ENCODE measurements around the gene KMT2A.
"Not testable (repeated sequence)": the region's sequence is repeated elsewhere in the genome, so short reads cannot be mapped to it uniquely, and the experiment has no call there.

Gene KMT2A

DNA sequence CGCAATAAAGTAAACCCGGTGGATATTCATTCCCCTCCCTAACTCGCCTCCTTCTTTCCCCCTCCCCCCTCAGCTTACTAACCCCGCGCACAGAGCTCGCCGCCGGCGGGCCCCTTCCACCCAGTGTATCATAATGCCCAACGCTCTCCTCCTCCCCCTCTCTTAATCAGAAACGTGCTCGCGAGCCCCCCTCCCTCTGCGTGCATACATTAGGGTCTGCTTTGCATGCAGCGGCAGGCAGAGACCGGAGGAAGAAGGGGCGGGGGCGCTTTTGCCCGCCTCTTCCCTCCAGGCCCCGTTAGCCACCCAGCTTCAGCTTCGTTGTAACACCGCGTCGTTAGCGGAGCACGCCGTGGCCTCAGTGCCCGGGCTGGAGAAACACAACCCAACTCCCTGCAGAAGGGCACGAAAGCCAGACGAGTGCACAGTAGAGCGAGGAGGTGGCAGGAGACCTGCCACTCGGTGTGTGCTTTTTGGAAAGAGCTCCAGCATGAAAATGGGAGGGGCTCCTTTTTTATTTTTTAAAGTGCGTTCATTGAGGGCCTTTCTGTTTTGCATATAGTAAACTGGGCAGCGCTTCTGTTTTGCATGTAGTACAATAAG, 901 bp upstream of the KMT2A start:
- no peak for DNase-seq (ENCODE audit: low read depth)

DNA sequence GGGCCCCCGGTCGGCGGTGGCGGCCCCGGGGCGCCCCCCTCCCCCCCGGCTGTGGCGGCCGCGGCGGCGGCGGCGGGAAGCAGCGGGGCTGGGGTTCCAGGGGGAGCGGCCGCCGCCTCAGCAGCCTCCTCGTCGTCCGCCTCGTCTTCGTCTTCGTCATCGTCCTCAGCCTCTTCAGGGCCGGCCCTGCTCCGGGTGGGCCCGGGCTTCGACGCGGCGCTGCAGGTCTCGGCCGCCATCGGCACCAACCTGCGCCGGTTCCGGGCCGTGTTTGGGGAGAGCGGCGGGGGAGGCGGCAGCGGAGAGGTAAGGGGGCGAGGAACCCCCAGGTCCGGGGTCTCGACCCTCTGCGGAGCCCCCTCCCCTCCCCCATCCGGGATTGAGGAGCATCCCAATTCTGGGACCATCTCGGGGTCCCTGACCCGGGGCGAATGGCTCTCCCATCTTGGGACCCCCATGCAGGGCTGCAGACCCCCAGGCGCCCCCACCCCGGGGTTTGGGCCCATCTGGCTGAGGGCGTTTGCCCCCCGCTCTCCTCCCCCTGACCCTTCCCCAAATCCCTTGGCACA, 431 bp downstream of the KMT2A start:
- no peak for DNase-seq (ENCODE audit: low read depth)

DNA sequence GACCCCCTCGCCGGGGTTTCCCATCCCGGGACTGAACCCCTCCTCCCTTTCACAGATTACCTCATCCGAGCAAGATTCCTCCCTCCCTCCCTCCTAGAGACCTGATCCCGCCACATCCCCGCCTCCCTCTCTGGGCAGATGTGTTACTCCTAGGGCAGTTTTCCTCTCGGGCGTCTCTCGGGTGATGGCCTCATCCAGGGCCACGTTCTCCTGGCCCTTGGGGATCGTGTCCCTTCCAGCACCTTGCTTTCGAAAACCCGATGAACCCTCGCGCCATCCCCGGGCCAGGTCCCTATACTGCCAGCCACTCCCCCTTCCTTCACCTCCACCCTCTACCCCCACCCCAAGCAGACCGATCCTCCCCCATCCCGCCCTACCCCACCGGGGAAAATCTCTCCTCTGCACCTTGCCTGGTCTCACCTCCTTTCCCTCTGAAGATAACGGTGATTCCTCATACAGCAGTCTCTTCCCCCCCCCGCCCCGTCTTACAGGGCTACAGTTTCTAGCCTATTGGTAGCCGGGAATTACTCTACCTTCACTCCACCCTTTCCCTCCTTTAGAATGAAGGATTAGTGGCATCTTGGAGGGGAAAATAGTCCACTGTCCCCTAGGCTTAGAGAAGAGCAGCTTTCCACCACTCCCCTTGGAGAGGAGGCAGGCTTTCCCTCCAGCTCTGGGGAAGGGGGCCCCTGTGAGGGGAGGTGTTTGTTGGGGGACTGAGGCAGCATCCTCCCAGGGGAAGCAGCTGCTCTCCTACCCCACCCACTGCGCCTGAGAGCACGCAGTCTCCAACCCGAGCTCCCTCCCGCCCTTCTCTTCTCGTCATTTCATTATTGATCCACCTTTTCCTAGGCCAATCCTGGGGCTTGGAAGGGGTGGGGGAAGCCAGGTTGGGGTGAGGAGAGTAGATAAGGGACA, 1.2 kb downstream of the KMT2A start:
- DNase-seq (ENCODE audit: low read depth): no peak

DNA sequence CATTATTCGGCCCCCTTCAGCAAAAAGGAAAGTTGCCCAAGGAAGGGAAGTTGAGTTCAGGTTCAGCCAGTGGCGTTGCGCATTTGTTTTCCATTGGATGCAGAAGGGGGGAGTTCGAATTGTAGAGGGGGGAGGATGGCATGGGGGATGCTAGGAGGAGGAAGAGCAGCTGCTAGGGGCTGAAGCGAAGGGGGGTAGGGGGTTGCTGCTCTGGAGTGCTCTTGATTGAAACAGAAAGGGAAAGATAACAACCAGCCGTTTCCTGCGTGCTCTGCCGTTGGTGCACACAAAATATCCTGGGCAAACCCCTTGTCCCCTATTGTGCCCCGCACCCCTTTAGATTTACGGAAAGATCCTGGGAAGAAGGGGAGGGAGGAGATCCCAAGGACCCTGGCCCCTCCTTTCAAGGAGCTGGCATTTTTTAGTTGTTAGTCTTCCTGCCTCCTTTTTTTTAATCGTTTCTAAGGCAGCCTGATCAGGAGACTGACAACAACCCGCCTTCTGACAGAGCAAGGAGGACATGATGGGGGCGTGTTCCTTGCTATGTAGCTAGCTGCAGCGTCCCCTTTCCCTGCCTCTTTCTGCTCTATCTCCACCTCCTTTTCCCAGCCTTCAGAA, 2.1 kb downstream of the KMT2A start:
- DNase-seq (ENCODE audit: low read depth): peak; percentile 86

GRCh38 chr11:118439646-118440045, 3.4 kb downstream of the KMT2A start:
- DNase-seq (ENCODE audit: low read depth): no peak

GRCh38 chr11:118441770-118442275, 5.5 kb downstream of the KMT2A start:
- DNase-seq (ENCODE audit: low read depth): no peak

DNA sequence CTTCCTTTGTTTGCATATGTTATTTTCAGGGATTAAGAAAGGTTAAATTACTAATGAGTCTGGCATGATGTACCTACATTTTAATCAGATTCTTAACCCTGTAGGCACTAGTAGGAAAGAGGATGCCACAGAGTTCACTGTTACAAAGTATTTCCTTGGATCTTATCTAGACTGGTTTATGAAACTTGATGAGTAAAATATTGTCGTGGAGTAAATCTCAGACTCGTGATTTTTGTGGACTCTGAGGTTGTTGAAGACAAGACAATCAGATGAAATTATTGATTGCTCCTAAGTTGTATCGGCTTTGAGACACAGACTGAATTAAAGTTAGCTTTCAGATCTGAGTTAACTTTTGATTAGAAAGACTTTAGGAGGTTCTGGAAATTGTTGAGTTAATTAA, 6.0 kb downstream of the KMT2A start:
- no peak for DNase-seq (ENCODE audit: low read depth)

- no peak for DNase-seq (ENCODE audit: low read depth)
Observed at GRCh38 chr11:118442908-118443589, 6.8 kb downstream of the KMT2A start.

- DNase-seq (ENCODE audit: low read depth): no peak
Observed at GRCh38 chr11:118443590-118444218, 7.4 kb downstream of the KMT2A start.

- no peak for DNase-seq (ENCODE audit: low read depth)
Observed at GRCh38 chr11:118447423-118447822, 11.1 kb downstream of the KMT2A start.

- no peak for DNase-seq (ENCODE audit: low read depth)
Observed at GRCh38 chr11:118448294-118448693, 12.0 kb downstream of the KMT2A start.

GRCh38 chr11:118449316-118449918, 13.1 kb downstream of the KMT2A start:
- no peak for DNase-seq (ENCODE audit: low read depth)

DNA sequence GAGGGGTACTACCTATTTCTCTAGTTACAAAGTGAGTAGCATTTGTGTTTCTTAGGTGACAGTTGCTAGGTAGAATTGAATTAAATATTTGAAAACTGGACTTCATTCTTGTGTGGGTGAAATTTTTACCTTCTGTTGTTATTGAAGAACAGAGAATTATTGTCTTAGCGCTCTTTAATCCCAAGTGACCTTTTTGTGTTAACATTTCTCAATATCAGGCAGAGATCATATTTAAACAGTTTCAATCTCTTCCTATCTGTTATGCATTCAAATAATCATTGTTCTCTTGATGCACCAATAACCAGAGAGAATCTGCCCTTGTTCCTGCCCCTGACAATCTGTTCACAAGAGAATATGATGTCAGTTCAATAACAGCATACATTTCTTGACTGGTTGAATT, 14.2 kb downstream of the KMT2A start:
- DNase-seq (ENCODE audit: low read depth): no peak

GRCh38 chr11:118462178-118462577, 25.9 kb downstream of the KMT2A start:
- DNase-seq (ENCODE audit: low read depth): no peak

GRCh38 chr11:118468968-118469367, 32.7 kb downstream of the KMT2A start:
- not testable (repeated sequence) for DNase-seq (ENCODE audit: low read depth)

DNA sequence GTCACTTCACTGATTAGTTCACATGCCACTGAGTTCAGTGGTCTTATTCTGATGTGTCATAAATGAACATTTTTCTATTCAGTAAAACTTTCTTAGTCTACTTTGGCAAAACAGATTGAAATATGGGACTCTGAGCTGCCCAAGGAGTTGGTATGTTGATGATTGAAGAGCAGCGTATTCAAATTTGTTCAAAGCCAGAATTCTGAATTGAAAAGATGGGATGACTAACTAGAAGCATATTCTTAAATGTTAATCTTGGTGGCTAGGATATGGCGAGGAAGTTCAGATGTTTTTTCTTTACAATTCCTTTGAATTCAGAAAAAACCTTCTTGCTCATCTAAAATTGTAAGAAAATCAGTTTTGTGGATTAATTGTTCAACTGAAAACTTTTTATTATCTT, 34.7 kb downstream of the KMT2A start:
- no peak for DNase-seq (ENCODE audit: low read depth)

DNA sequence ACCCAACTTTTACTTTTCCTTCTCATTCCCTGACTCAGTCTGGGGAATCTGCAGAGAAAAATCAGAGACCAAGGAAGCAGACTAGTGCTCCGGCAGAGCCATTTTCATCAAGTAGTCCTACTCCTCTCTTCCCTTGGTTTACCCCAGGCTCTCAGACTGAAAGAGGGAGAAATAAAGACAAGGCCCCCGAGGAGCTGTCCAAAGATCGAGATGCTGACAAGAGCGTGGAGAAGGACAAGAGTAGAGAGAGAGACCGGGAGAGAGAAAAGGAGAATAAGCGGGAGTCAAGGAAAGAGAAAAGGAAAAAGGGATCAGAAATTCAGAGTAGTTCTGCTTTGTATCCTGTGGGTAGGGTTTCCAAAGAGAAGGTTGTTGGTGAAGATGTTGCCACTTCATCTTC, 37.2 kb downstream of the KMT2A start:
- no peak for DNase-seq (ENCODE audit: low read depth)

GRCh38 chr11:118476676-118477075, 40.4 kb downstream of the KMT2A start:
- no peak for DNase-seq (ENCODE audit: low read depth)

- DNase-seq (ENCODE audit: low read depth): not testable (repeated sequence)
Observed at GRCh38 chr11:118481238-118481637, 44.9 kb downstream of the KMT2A start.

- DNase-seq (ENCODE audit: low read depth): no peak
Observed at GRCh38 chr11:118484405-118484804, 48.1 kb downstream of the KMT2A start.

DNA sequence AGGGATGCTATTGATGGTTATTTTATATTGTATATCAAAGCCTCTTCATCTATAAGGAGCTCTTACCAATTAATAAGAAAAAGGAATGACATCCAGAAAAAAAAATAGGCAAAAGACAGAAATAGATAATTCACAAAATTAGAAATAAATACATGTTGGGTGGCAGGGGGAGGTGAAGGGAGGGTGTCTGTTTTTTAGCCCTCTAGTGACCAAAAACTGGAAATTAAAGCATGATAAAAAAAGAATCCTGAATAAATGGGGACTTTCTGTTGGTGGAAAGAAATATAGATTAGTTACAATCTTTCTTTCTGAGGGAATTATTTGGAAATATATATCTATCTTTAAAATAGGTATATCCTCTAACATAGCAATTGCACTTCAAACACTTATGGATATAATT, 49.0 kb downstream of the KMT2A start:
- DNase-seq (ENCODE audit: low read depth): no peak

All from stromal cell of bone marrow (primary cell).